GM10266 (cell line): ENCODE measurements around the gene PGAP6.
"Not testable (repeated sequence)": the region's sequence is repeated elsewhere in the genome, so short reads cannot be mapped to it uniquely, and the experiment has no call there.

Experiments used
- DNase-seq: peaks from one replicate; pipeline ENCODE4 v3.0.0; 2012; ENCODE audit errors: extremely low spot score
- CTCF ChIP-seq: IDR thresholded peaks from 2 replicates; pipeline ENCODE4 v1.5.1; 2012; ENCODE audit warnings: mild to moderate bottlenecking, low read depth; ENCODE audit not compliant: control insufficient read depth, insufficient read depth; ENCODE audit errors: missing control alignments

The PGAP6 gene

GRCh38 chr16:380762-381011 lies 1.1 kb downstream of the PGAP6 start:
- DNase-seq, result no peak
- TF ChIP-seq CTCF, result no peak

GRCh38 chr16:379961-380761 lies 1.6 kb downstream of the PGAP6 start:
- TF ChIP-seq CTCF, result no peak
- no peak for DNase-seq

- no peak for TF ChIP-seq CTCF
- DNase-seq, result no peak
These were observed 2.4 kb downstream of the PGAP6 start for GRCh38 chr16:379183-379960.

- no peak for TF ChIP-seq CTCF
- no peak for DNase-seq
These were observed 3.0 kb downstream of the PGAP6 start for GRCh38 chr16:378821-379182.

GRCh38 chr16:378113-378820 lies 3.5 kb downstream of the PGAP6 start:
- DNase-seq, result not testable (repeated sequence)

GRCh38 chr16:377419-377951 lies 4.3 kb downstream of the PGAP6 start:
- TF ChIP-seq CTCF, result no peak

GRCh38 chr16:376817-377418 lies 4.9 kb downstream of the PGAP6 start:
- no peak for DNase-seq
- TF ChIP-seq CTCF, result no peak

More at GRCh38 chr16:377419-377951, 4.3 kb downstream of the PGAP6 start:
- no peak for DNase-seq
